NCI-H146 treated with DMSO at 0.1 percent for 48 hours (cell line): ENCODE measurements around the gene OTUD4.

ENCODE experiments used
- DNase-seq: peaks from one replicate; lab custom pipeline; 2025; ENCODE audit not compliant: unreplicated experiment; lab: John Stamatoyannopoulos, UW

OTUD4 gene

DNA sequence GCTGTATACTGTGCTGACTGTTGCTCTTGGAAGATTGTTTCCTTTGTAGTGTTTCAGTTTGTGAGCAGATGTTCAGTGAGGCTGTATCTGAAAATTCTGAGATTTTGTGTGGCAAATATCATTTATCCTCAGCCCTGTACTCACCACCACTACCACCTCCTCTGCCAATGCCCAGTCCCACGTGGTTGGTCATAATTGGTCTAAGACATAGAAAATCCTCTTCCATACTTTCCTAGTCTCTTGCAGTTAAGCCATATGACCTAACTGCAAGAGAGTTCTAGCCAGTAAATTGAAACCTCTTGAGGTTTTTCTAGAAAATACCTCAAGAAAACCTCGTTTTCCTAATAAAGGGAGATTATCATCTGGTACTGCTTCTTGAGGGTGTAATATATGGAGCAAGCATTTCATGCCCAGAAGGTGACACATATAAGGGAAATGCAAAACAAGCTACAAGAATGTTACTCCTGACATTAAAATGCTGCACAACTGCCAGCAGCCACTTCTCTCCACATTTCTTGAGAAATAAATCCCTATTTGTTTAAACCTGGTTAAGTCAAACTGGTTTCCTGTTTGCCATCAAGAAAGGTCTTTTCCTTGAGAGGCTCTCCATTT, 49.5 kb downstream of the OTUD4 start:
- DNase-seq, result no peak

DNA sequence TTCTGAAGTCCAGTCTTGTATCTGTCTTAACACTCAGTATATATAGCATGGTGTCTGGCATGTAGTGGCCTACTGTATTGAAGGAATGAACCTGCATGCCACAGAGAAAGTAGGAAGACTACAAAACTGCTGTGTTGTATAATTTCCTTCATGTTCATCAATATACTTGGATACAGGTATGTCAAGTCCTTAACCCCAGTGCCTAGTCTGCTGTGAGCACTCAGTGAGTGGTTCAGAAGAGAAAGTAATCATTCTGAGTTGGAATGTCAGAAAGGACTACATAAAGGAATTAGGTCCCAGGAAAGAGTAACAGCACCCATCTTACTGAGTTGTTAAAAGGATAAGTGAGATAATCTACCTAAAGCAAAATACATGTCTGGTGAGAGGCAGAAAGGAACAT, 50.3 kb downstream of the OTUD4 start:
- no peak for DNase-seq

DNA sequence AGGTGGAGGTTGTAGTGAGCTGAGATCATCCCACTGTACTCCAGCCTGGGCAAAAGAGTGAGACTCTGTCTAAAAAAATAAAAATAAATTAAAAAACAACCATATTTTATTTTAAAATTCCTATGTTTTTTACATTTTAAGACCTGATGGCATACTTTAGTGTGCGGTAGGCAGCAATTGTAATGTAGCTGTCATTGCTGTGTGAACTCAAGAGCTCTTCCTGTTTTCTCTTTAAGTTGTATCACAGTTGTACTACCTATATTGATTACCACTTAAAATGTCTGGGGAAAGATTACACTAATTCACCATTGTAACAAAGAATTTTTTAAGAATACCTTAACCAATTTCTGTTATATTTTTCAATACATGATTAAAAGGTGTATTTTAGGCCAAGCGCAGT, 55.0 kb downstream of the OTUD4 start:
- no peak for DNase-seq

DNA sequence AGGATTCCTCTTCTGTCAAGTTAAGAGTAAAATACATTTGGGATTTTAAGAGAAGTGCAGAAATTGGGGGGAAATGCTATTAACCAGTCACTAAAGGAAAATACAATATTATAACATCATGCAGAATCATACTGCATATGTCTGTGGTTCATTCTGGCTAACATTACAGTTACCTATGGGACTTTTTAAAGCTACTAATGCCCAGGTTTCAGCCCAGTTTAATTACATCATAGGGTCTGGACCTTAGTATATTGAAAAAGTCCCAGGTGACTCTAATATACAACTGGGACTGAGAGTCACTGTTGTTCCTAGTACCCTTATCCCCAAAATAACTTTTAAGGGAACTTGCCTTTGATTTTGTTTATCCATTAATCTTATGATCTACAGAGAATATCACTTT, 72.3 kb downstream of the OTUD4 start:
- DNase-seq, result no peak

DNA sequence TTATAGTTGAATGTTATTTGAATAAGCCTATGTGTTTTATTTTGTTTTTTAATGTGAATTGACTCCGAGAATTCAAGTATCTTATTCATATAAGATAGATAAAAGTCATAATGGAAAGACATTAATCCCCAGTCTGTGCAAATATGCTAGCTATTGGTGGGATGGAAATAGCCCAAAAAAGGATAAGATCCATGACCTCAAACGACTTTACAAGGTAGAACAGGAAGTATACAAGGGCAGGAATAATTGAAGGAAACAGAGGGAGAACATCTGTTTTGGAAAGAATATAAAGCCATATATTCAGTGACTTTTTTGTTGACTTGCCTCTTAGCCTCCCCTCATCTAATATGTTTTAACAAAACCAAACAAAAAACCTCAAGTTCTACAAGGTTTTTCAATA, 73.3 kb downstream of the OTUD4 start:
- DNase-seq, result no peak

DNA sequence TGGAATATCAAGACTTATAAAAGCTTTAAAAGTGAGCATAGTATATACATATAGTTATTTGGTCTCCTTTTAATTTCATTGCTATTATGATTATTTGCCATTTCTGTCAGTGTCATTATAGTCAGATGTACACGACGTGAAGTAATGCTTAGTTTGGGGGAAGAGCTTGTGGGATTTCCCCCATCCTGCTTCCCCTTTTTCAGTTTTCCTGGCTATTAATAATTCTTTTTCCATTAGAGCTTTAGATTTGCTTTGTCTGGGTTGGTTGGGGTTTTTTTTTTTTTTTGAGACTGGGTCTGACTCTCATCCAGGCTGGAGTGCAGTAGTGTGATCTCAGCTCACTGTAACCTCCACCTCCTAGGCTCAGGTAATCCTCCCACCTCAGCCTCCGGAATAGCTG, 76.9 kb downstream of the OTUD4 start:
- DNase-seq, result no peak

DNA sequence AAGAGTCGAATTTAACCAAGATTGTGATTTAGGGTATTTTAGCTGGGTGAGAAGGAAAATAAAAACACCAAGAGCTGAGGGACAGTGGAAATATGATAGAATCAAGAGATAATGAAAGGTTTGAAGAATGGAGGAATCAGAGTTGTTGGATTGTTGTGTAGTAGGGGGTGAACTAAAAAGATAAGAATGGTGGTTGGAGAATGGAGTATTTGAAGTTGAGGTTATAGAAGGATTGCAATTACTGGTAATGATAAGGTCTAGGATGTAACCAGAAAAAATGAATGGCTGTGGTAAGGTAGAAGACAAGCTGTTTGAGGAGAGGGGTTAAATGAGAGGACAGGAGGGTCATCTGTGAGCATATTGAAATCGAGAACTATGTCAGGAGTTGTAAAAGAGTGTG, 77.8 kb downstream of the OTUD4 start:
- DNase-seq, result no peak

DNA sequence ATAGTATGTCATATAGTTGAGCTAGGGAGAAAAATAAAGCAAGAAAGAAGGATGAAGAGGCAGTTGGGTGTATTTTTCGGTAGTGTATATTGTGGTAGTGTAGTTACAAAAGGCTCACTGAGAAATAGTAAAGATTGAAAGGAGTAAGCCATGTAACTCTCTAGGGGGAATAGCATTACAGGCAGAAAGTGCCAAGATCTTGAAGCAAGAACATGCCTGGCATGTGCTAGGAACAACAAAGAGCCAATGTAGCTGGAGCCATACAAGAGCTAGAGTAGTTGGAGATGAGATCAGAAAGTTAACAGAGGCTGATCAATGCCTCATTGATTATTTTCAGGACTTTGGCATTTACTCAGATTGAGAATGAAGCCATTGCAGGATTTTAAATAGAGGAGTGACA, 79.3 kb downstream of the OTUD4 start:
- DNase-seq, result no peak

DNA sequence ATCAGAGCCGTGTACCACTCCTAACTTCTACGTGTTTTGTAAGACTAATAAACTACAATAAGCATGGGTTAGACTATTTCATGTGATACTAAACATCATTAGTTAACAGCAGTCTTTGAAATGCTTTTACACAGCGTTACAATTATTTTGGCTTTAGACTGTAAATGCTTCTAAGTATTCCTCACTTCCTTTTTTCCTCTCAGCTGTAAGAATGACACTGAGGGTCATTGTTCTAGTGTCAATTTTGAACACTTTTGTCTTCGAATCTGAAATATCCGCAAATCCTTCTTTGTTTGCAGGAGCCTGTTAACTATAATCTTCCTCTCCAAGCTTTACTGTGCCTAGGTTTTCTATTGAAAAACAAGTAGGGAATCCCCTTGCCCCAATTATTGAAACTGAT, 80.7 kb downstream of the OTUD4 start:
- no peak for DNase-seq

DNA sequence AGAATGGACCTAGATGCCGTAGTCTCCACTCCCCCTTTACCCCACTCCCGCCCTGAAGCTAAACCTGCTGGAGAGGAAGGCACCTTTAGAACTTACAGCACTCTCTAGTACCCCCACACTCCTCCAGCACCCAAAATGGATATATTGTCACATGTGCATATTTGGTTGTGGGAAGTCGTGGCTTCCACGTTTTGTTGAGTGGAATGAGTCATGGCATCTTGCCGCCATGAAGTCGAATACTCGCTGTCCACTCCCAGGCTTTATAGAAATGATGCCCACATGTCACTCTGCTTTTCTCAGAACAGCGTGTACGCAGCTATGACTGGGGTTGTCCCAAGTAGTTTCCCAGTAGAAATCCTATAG, 81.7 kb downstream of the OTUD4 start:
- DNase-seq, result peak; percentile 12

DNA sequence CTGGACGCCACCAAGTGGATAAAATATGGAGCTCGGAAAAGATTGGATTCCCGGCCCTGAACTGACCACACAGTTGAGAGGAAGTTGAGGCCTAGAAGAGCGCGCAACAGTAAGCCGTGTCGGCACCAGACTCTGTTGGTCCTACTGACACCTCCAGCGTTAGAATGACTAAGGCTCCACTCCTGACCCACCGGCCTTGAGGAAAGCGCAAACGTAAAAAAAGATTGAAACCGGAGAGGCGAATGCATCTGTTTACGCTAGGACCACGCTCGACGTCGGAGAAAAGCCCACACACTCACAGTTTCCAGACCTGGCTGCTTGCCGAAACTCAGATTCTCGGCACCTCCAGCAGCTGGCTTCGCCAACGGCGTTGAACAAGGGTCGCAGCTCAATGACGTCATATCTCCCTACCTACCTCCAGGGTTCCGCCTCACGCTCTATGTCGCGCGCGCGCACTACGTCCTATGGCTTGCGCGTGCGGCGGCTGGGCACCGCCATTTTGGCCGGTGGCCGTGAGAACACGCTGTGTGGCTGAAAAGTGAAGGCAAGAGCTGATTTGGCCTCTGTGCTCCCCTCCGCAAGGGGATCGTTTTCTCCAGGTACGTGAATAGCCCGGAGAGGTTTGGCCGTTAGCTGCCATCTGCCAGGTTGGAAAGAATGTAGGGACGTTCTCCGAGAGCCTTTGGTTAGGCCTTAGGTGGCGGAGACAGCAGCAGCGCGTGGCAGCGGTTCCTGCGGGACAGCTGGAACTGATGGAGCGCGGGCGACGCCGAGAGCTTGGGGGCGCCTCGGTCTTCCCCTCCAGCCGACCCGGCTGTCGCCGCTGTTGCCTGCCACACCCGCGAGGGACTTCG, 82.3 kb downstream of the OTUD4 start, which contains the start of the genes ABCE1 and ANAPC10:
ABCE1 (plus strand) TSS at position 491 of the 854 bp plus-strand sequence. CDS start 6,102 bp downstream, outside the sequence.
ANAPC10 (minus strand) TSS at position 376 of the 854 bp plus-strand sequence. CDS start 2,097 bp downstream, outside the sequence.
- DNase-seq, result peak; percentile 89

DNA sequence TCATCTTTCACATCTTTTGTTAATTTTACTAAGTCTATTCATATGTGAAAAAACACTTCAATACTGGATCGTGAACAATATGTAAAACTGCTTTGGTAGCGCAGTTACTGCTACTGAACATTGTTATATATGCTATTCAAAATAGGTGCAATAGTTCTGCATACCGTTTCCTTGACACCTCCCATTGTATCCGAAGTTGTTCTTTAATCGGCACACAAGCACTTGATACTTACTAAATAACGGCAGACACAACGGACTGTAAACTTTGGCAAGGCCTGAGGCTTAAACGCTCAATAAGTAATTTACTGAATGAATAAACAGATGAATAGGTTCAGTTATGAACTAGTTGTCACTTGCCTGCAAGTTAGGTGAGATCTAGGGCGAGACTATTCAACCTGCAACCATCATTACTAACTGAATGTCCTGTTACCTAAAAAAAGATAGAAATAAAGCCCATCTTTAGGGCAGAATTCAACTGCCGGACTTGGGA, 83.0 kb downstream of the OTUD4 start:
- DNase-seq, result no peak

DNA sequence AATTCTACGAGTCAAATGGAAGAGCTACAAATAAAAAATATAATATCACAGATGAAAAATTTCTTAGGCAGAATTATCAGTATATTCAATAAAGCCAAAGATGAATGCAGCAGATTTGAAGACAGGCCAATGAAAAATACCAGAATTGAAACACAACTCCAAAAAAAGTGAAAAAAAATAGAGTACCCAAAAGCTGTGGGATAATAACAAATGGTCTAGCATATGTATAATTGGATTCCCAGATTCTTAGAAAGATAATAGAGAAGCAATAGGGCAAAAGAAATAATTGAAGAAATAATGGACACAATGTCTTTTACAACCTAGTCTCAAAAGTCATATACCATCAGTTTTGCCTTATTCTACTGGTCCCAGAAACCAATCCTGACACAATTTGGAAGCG, 86.8 kb downstream of the OTUD4 start:
- DNase-seq, result no peak

DNA sequence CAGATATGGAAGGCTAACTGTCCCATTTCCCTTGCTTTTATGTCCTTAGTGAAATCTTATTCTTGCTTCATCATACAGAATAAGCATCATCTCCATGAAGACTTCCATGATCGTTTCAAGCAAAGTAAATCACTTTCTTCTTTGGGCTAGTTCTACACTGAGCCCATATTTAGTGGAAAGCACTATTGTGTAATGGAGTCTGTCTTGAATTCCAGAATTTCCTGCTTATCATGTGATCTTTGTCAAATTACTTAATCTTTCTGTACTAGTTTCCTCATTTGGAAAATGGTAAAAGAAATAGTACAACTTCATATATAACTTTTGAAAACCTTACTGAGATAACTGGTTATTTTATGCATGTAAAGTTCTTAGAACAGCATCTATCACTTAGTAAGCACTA, 90.0 kb downstream of the OTUD4 start:
- no peak for DNase-seq

DNA sequence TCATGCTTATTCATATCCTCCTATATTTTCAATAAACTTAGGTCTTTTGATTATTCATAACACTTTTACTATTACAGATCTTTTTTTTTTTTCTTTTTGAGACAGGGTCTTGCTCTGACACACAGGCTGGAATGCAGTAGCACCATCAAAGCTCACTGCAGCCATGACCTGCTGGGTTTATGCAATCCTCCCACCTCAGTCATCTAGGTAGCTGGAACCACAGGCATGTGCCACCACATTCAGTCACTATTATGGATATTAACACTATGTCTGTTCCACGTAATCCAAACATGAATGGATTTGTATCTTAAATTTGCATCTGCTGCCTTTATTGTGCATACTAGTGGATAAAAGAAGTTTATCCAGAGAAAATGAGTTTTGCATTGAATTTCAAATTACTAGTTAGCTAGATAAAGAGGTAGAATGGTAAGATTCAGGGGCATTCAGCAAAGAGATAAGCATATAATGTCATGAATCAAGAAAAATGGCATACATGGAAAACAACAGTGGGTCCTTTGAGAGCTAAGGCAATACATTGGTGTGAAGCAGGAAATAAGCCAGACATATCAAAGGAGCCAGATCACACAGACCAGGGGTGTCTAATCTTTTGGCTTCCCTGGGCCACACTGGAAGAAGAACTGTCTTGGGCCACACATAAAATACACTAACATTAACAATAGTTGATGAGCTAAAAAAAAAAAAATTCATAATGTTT, 96.3 kb downstream of the OTUD4 start:
- no peak for DNase-seq
